ENCODE results near the gene LZTS2. TPM values are rescaled to one million over a fixed set of nuclear protein-coding genes. Genes with fewer than 3 reads are reported as not detected.
"Not testable (repeated sequence)": the region's sequence is repeated elsewhere in the genome, so short reads cannot be mapped to it uniquely, and the experiment has no call there.

Gene LZTS2
- total RNA-seq, 2 donors from 2014 or later = 16.0 to 23.4 TPM

DNA sequence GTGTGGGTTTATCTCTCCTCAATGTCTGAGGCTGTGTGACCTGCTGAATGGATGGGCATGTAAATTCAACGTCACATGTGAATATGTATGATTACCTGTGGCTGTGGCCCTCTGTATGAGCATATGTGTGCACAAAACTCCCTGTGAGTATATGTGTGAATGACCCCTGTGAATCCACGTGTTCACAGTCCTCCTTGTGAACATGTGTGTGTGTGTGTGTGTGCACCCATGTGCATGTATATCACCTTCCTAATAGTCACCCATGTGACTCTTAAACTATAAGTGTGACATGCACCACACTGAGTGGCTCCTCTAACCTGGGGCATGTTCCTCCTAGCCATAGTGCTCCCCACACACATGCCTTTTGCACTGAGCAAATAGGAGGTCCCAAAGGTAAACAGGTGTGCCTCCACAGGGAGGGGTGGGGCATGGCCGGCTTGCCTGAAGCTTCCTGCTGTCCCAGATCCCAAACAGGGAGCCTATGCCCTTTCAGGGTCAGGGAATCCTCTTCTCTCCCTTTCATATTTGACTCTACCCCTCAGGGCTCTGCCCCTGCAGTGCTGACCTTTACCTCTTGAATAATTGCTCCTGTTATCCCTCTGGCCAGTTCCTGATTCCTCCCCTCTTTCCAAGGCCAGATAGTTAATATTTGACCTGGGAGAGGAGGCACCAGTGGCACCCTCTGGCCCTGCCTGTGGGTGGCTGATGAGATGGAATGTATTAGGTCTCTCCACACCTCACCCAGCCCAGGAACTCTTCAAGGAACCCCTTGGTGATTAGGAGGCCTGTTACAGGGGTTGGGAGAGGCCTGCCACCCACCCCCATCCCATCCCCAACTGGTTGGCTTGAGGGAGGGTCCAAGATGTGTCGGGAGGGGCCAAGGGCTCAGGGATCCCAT, 28.4 kb upstream of the LZTS2 start:
- ATAC-seq (no peak), DNase-seq (no peak)
- peak overlapping the region; percentile 80 for H3K4me3 Mint-ChIP-seq
- H3K27ac Mint-ChIP-seq = no peak overlapping the region
- H3K4me1 Mint-ChIP-seq = peaks cover 14% of the 10 kb centered on the region
- H3K9me3 ChIP-seq (ENCODE audit: control insufficient read depth, low read length, poor library complexity, severe bottlenecking) = no peaks in the 10 kb centered on the region
- H3K27me3 Mint-ChIP-seq = no peaks in the 10 kb centered on the region
- no peaks in the 10 kb centered on the region for H3K36me3 Mint-ChIP-seq (ENCODE audit: low read depth)

DNA sequence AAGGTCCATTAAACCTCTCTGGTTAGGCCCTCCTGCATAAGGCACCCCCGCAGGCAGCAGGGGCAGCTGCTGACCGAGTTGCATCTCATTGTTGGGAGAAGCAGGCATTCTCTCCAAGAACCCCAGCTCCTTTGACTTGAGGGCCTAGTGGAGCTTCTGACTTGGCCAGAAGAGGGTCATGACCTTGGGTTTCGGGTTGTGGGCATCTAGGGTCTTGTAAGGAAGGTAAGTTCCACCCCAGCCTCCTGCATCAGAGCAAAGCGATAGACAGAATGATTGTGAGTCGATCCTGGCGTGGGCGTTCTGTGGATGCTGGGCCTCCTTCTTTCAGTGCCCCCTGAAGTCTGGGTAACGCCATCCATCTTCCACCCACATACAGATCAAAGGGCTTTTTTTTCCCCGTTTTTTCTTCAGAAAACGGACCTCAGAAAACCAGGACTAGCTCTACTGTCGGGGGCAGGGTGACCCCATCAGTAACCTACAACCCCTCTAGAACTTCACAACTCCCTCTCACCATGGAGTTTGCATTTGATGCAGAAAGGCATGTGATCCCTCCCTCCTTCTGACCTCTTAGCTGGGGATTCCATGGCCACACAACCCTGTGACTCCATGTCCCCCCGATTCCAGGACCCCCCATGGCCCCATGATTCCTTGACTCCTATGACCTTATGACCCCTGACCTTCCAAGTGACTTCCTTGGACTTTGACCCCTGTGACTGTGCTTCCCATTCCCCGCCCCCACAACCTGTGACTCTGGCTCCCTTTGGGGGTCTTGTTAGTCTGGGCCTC, 27.3 kb upstream of the LZTS2 start:
- no peaks in the 10 kb centered on the region for H3K27me3 Mint-ChIP-seq

DNA sequence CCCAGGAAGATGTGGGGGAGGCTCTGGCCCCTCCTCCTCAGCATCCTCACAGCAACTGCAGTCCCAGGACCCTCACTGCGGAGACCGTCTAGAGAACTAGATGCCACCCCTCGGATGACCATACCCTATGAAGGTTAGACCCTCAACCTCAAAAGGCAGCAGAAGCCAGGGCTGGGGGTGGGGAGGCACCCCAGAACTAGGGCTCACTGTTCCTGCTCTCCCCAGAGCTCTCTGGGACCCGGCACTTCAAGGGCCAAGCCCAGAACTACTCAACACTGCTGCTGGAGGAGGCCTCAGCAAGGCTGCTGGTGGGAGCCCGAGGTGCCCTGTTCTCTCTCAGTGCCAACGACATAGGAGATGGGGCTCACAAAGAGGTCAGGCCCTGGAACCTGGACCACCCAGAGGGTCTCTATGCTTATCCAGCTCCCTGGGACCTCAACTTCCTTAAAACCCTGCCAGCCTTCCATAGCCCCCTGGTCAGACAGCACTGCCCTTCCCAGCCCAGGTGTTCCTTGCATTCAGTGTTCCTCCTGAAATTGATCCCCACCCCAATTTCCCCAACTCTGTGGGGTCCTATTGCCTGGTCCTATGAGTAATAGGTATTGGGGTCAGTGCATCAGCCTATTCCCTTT, 26.6 kb upstream of the LZTS2 start:
- DNase-seq (no peak), ATAC-seq (no peak)
- no peaks in the 10 kb centered on the region for H3K9me3 ChIP-seq (ENCODE audit: control insufficient read depth, low read length, poor library complexity, severe bottlenecking)
- Mint-ChIP-seq H3K27ac (no peak overlapping the region), H3K4me3 (no peak overlapping the region), H3K36me3 (ENCODE audit: low read depth) (no peaks in the 10 kb centered on the region), H3K4me1 (peaks cover 18% of the 10 kb centered on the region), H3K27me3 (no peaks in the 10 kb centered on the region)

More for the DNA sequence above, 27.3 kb upstream of the LZTS2 start:
- peaks cover 19% of the 10 kb centered on the region for H3K4me1 Mint-ChIP-seq
- DNase-seq (no peak), ATAC-seq (no peak)
- H3K36me3 Mint-ChIP-seq (ENCODE audit: low read depth) = no peaks in the 10 kb centered on the region
- no peak overlapping the region for H3K4me3 Mint-ChIP-seq
- no peaks in the 10 kb centered on the region for H3K9me3 ChIP-seq (ENCODE audit: control insufficient read depth, low read length, poor library complexity, severe bottlenecking)
- H3K27ac Mint-ChIP-seq = no peak overlapping the region

DNA sequence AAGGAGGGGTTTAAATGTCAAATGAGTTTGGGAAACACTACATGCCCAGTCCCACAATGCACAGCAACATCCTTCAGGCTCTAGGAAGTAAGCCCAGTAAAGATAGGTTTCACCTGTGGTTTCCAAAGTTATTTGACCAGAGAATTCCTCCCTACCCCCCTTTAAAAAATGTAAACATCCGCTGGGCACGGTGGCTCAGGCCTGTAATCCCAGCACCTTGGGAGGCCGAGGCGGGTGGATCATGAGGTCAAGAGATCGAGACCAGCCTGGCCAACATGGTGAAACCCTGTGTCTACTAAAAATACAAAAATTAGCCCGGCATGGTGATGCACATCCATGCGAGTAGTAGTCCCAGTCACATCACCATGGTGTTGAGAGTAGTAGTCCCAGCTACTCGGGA, 24.2 kb upstream of the LZTS2 start:
- not testable (repeated sequence) for ATAC-seq; DNase-seq; H3K27ac Mint-ChIP-seq; H3K9me3 ChIP-seq (ENCODE audit: control insufficient read depth, low read length, poor library complexity, severe bottlenecking); H3K4me3 Mint-ChIP-seq; H3K27me3 Mint-ChIP-seq; H3K36me3 Mint-ChIP-seq (ENCODE audit: low read depth)
- H3K4me1 Mint-ChIP-seq = peaks cover 10% of the 10 kb centered on the region

GRCh38 chr10:100976906-100977305, 22.7 kb upstream of the LZTS2 start:
- no peaks in the 10 kb centered on the region for H3K9me3 ChIP-seq (ENCODE audit: control insufficient read depth, low read length, poor library complexity, severe bottlenecking)
- peaks cover 5% of the 10 kb centered on the region for H3K4me1 Mint-ChIP-seq
- H3K27me3 Mint-ChIP-seq = no peaks in the 10 kb centered on the region
- no peak overlapping the region for H3K4me3 Mint-ChIP-seq
- H3K36me3 Mint-ChIP-seq (ENCODE audit: low read depth) = no peaks in the 10 kb centered on the region
- H3K27ac Mint-ChIP-seq = no peak overlapping the region
- no peak for ATAC-seq
- DNase-seq = no peak

DNA sequence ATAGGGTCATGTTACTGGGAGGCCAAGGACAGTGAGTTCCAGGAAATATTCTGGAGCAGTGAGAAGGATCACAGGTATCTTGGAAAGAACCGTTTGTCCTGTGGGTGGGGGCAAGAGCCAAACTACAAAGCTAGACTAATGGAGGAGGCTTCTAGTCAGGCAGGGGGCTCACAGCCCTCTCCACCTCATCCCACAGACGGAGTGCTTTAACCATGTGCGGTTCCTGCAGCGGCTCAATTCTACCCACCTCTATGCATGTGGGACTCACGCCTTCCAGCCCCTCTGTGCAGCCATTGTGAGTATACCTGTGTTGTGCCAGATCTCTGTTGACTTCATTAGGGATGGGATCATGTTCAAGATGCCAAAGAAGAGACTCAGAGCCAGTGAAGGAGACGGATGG, 22.2 kb upstream of the LZTS2 start:
- DNase-seq (no peak), ATAC-seq (no peak)
- no peak overlapping the region for H3K27ac Mint-ChIP-seq
- H3K36me3 Mint-ChIP-seq (ENCODE audit: low read depth) = no peaks in the 10 kb centered on the region
- no peaks in the 10 kb centered on the region for H3K27me3 Mint-ChIP-seq
- H3K4me1 Mint-ChIP-seq = peaks cover 5% of the 10 kb centered on the region
- H3K4me3 Mint-ChIP-seq = no peak overlapping the region
- H3K9me3 ChIP-seq (ENCODE audit: control insufficient read depth, low read length, poor library complexity, severe bottlenecking) = no peaks in the 10 kb centered on the region

- H3K27ac Mint-ChIP-seq = no peak overlapping the region
- peaks cover 10% of the 10 kb centered on the region for H3K4me1 Mint-ChIP-seq
- ATAC-seq (no peak), DNase-seq (no peak)
- no peaks in the 10 kb centered on the region for H3K9me3 ChIP-seq (ENCODE audit: control insufficient read depth, low read length, poor library complexity, severe bottlenecking)
- H3K4me3 Mint-ChIP-seq = no peak overlapping the region
- peaks cover 3% of the 10 kb centered on the region for H3K36me3 Mint-ChIP-seq (ENCODE audit: low read depth)
- H3K27me3 Mint-ChIP-seq = no peaks in the 10 kb centered on the region
Observed at GRCh38 chr10:100978121-100978900, 21.3 kb upstream of the LZTS2 start.

DNA sequence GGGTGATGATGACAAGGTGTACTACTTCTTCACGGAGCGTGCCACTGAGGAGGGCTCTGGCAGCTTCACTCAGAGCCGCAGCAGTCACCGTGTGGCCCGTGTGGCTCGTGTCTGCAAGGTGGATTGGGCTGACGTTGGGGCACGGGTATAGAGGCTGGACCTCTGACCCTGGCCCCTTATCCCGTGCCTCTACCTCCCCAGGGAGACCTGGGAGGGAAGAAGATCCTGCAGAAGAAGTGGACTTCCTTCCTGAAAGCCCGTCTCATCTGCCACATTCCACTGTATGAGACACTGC, 20.8 kb upstream of the LZTS2 start:
- H3K36me3 Mint-ChIP-seq (ENCODE audit: low read depth) = peaks cover 3% of the 10 kb centered on the region

DNA sequence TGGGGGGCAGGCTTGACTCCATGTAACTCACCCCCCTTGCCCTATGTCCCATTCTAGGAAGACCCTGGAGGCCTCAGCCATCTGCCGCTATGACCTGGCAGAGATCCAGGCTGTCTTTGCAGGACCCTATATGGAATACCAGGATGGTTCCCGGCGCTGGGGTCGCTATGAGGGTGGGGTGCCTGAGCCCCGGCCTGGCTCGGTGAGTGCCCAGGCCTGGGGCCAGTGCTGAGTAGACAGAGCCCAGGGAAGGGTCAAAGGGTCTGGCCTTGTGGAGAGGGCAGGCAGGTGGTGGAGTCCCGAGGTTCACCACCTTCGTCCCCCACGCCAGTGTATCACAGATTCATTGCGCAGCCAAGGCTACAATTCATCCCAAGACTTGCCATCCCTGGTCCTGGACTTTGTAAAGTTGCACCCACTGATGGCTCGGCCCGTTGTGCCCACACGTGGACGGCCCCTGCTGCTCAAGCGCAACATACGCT, 19.8 kb upstream of the LZTS2 start:
- DNase-seq (no peak), ATAC-seq (no peak)
- H3K36me3 Mint-ChIP-seq (ENCODE audit: low read depth) = peaks cover 5% of the 10 kb centered on the region
- H3K4me3 Mint-ChIP-seq = no peak overlapping the region
- H3K27me3 Mint-ChIP-seq = no peaks in the 10 kb centered on the region
- no peaks in the 10 kb centered on the region for H3K9me3 ChIP-seq (ENCODE audit: control insufficient read depth, low read length, poor library complexity, severe bottlenecking)
- peaks cover 16% of the 10 kb centered on the region for H3K4me1 Mint-ChIP-seq
- H3K27ac Mint-ChIP-seq = no peak overlapping the region

More for the DNA sequence above, 20.8 kb upstream of the LZTS2 start:
- Mint-ChIP-seq H3K4me3 (no peak overlapping the region), H3K4me1 (peaks cover 10% of the 10 kb centered on the region), H3K27ac (no peak overlapping the region), H3K27me3 (no peaks in the 10 kb centered on the region)
- DNase-seq (no peak), ATAC-seq (no peak)
- no peaks in the 10 kb centered on the region for H3K9me3 ChIP-seq (ENCODE audit: control insufficient read depth, low read length, poor library complexity, severe bottlenecking)

GRCh38 chr10:100980311-100980710, 19.3 kb upstream of the LZTS2 start:
- Mint-ChIP-seq H3K4me1 (peaks cover 17% of the 10 kb centered on the region), H3K27ac (no peak overlapping the region), H3K27me3 (no peaks in the 10 kb centered on the region), H3K36me3 (ENCODE audit: low read depth) (peaks cover 5% of the 10 kb centered on the region), H3K4me3 (no peak overlapping the region)
- ATAC-seq (no peak), DNase-seq (no peak)
- H3K9me3 ChIP-seq (ENCODE audit: control insufficient read depth, low read length, poor library complexity, severe bottlenecking) = no peaks in the 10 kb centered on the region

- Mint-ChIP-seq H3K4me3 (no peak overlapping the region), H3K4me1 (peaks cover 17% of the 10 kb centered on the region), H3K27ac (no peak overlapping the region), H3K36me3 (ENCODE audit: low read depth) (peaks cover 5% of the 10 kb centered on the region), H3K27me3 (no peaks in the 10 kb centered on the region)
- ATAC-seq (no peak), DNase-seq (no peak)
- H3K9me3 ChIP-seq (ENCODE audit: control insufficient read depth, low read length, poor library complexity, severe bottlenecking) = no peaks in the 10 kb centered on the region
Observed at GRCh38 chr10:100980711-100981110, 18.9 kb upstream of the LZTS2 start.

DNA sequence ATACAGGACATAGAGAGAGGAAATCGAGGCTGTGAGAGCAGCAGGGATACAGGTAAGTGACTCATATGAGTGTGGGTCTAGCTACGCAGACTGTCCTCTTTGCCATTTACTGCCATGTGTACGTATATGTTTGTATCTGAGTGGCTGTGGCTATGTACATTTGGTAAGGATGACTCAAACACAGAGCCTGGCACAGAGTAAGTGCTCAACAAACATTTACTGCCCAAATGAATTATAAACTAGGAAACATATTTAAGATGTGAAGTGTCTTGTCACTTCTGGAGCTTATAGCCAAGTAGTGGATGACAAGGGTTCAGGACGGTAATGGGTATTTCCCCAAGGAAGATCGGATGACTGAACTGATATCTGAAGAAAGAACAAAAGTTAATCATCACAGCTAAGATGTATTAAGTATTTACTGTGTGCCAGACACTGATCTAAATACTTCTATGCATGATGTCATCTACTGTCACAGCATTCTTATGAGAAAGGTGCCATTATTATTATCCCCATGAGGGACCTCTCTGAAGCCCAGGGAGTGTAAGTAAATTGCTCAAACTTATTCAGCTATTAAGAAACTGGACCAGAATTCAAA, 18.3 kb upstream of the LZTS2 start:
- H3K27ac Mint-ChIP-seq = no peak overlapping the region
- no peaks in the 10 kb centered on the region for H3K9me3 ChIP-seq (ENCODE audit: control insufficient read depth, low read length, poor library complexity, severe bottlenecking)
- DNase-seq = no peak
- H3K4me3 Mint-ChIP-seq = no peak overlapping the region
- H3K36me3 Mint-ChIP-seq (ENCODE audit: low read depth) = peaks cover 5% of the 10 kb centered on the region
- peaks cover 17% of the 10 kb centered on the region for H3K4me1 Mint-ChIP-seq
- no peak for ATAC-seq
- no peaks in the 10 kb centered on the region for H3K27me3 Mint-ChIP-seq

Data from T-helper 17 cell (primary cell).